HG02870 (cell line): ENCODE results near the gene KDM4B.

Experiments
- ATAC-seq: cut with Tn5 transposase; IDR thresholded peaks from one replicate; pipeline ENCODE4 v1.9.1; 2021; ENCODE audit warnings: mild to moderate bottlenecking, moderate library complexity; ENCODE audit not compliant: unreplicated experiment

KDM4B gene

GRCh38 chr19:5085566-5085965 lies 116.7 kb downstream of the KDM4B start:
- no peak for ATAC-seq

DNA sequence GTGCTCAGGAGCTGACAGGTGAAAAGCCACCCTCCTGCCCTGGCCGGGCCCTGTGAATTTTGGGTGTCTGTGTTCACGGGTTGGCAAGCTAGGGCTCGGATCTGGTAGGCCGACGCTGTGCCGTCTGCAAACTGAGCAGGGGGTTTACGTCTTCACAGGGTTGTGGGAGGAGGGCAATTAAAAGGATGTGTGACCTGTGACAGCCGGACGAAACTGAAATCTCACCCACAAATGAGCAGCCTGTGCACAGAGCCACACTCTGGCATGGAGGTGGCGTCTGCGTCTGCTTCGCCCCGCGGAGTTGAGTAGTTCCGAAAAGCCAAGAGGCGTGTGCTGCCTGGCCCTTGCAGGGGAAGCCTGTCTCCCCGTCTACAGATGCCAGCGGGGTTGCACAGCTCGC lies 117.3 kb downstream of the KDM4B start:
- no peak for ATAC-seq

DNA sequence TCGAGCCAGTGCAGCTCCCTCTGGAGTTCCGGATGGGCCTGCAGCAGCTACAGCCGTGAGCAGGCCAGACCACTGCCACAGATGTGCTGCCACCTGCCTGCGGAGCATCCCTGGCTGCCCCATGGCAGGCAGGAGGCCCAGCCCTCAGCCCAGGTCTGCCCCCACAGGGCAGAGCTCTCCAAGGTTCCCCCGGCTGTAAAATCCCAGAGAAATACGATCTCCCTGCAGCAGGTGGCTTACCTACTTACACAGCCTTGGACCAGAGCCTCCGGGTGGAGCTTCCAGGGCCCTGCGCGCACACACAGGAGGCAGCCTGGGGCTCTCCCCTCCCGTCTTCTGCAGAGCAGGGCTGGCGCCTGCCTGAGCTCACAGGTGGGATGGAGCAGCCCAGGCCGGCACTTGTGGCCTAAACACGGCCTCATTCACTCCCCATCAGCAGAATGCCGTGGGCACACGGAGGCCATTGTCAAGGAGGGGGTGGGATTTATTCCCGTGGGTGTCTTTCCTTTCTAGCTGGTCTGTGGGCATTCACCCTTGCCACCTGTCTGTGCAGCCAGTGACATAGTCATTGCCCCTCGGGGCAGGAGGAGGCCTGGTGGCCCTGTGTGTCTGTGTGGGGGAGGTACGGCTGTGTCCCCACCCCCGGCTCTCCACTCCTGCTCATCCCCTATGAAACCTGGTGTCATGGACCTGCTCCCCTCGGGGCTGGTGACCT lies 118.0 kb downstream of the KDM4B start:
- ATAC-seq: no peak

- no peak for ATAC-seq
Observed at GRCh38 chr19:5089283-5089682, 120.4 kb downstream of the KDM4B start.

- no peak for ATAC-seq
Observed at GRCh38 chr19:5090465-5091017, 121.6 kb downstream of the KDM4B start.

GRCh38 chr19:5091018-5091683 lies 122.2 kb downstream of the KDM4B start:
- no peak for ATAC-seq

DNA sequence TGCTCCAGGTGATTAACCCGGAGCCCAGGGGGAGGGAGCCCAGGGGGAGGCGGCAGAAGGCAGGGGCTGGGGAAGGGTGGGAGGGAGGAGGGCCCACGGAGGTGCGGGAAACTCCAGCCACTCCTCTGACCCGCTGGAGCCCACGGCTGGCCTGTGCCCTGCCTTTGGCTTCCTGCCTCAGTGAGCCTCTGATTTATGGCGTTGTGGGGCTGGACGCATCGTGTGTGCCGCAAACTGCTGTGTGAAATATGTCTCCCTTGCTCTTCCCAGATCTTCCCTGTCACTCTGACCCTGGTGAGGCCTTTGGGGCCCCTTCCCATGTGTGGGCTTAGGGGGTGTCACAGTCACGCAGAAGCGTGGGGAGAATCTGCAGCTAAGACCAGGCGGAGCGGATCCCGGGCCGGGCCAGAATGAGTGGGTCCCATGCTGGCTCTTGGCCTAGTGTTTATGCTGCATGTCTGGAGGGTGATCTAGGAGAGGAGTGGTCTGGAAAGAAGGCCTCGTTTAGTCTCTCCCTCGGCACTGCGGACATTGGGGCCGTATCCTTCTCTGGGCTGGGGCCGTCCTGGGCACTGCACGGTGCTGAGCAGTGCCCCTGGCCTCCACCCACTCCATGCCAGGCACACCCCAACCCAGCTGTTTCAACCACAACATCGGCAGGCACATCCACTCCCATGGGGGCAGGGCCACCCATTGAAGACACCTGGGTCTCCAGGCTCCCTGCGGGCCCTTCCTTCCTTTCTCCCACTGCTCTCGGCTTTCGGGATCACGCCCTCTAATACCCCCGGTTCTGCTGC lies 123.0 kb downstream of the KDM4B start:
- no peak for ATAC-seq

DNA sequence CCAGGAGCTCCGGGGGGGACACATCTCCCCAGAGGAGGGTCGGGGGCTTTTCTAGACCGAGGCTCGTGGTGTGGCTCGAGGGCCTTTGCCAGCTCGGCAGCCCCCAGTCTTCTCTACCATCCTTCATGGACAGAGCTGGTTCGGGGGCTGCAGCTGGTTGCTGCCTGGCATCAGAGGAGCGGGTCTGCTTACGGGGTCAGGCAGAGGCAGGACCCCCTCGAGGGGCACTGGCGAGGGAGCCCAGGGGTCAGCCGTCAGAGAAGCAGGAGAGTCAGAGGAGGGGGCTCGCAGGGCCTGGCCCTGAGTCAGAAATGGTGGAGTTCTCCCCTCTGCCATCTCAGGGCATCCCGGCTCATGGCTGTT lies 123.5 kb downstream of the KDM4B start:
- ATAC-seq: no peak

DNA sequence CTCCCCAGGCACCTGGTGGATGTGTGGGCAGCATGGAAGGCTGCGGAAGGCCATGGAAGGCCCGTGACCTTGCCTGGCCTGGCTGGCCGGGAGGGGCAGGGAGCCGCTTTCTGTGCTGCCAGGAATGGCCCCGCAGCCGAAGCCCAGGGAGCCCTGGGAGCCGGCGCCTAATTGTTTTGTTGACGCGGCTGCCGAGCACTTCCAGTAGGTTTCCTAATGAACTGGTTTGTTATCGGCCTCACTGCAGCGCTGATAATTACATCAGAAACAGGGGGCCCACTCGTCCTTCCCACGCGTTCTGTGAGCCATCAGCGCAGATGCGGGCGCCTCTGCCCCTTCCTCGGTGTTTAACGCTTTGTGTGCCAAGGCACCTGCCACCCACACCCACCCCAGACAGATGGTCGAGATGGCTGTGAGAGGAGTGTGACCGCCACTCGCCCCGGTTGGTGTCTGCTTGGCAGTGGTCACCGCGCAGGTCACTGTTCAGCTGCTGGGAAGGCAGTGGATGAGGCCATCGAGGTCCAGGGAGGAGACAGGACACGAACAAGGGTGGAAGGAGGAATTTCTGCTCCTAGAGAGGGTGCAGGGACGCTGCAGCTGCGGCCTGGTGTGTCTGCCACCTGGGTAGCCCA lies 124.5 kb downstream of the KDM4B start:
- no peak for ATAC-seq

DNA sequence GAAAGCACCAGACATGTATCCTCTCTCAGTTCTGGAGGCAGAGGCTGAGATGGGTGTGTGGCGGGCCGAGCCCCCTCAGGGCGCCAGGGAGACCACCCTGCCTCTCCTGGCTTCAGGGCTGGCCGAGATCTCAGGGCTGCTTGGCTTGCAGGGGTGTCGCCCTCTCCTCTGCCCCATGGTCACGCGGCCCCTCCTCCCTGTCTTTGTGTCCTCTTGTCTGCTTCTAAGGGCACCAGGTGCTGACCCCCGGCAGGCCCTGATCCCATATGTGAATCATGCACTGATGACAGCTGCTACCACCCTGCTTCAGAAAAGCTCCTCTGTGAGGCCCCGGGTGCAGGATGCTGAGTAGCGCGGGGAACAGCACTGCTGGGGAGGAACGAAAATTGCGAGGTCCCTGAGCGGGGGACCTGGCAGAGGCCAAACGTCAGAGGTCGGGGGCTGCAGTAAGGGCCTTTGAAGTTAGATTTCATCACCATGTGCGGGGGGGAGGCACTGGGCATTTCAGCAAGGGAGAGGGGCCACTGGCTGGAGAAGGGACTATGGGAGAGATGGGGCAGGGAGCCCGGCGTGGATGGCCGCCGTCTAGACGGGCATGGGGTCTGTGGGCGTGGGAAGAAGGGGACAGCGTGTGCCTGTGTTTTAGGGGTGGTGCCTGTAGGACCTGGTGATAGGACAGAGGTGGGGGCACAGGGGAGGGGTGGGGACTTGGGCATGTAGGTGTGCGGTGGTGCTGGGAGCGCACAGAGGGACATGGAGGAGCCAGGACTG lies 125.2 kb downstream of the KDM4B start:
- ATAC-seq: no peak

DNA sequence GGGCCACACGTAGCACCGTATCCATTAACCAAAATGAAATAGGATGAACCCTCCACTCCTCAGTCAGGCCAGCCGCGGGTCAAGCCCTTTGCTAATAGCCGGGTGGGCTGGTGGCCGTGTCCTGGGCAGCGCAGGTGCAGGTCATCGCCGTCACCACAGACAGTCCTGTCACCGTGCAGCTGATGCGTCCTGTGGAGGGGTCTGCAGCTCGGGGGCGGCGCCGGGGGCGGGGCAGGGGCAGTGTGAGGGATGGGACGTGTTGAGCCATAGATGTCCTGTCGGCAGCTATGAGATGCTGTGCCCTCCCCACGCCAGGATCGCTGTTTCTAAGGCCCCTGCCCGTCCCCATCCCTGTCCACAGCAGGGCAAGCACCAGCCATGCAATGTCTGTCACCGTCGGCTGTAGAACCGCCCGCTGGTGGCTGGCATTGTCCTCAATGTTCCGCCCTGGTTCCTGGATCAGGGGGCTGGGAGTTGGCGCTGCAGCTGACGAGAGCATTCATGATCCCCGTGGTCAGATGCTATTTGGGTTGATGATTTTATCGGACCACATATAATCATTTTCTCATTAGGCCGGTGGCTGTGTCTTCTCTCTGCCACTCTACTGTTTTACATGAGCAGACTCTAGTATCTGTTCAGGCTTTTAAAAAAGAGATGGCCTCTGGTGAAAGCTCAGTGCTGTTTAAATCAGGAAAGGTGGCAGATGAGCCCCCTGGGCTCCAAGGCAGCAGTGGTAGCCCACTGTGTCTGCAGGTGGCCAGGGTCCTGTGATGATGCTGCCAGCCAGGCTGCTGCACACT lies 126.1 kb downstream of the KDM4B start:
- no peak for ATAC-seq

DNA sequence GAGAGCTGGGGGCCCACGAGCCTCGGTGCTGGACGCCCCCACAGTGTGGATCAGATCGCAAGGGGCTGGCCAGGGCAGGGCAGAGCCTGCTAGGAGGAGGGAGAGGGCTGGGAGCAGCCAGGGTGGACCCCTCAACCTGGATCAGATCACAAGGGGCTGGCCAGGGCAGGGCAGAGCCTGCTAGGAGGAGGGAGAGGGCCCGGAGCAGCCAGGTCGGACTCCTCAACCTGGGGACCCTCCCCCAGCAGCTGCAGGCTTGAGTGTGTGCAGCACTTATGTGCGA lies 126.6 kb downstream of the KDM4B start:
- ATAC-seq: no peak

GRCh38 chr19:5096536-5096935 lies 127.6 kb downstream of the KDM4B start:
- no peak for ATAC-seq

DNA sequence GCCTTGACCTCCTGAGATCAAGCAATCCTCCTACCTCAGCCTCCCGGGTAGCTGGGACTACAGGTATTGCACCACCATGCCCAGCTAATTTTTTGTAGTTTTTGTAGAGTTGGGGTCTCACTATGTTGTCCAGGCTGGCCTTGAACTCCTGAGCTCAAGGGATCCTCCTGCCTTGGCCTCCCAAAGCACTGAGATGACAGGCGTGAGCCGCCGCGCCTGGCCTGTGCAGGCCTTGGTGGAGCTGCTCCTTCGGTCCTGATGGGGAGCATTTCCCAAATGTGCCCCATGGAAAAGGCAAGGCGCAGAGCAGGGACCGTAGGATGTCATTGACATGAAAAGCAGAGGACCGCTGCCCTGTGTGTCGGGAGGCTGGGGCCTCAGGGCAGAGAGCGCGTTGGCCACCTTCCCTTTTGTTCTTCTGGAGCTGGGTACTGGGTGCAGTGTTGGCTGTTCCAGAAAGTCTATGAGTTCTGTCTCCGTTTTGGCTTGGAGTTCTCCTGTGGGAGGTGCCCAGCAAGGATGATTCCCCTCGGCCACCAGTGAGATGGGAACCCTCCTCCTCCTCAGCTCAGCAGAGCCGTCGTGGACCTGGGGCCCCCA lies 128.5 kb downstream of the KDM4B start:
- no peak for ATAC-seq

GRCh38 chr19:5097959-5098623 lies 129.2 kb downstream of the KDM4B start:
- no peak for ATAC-seq

- ATAC-seq: no peak
Observed at GRCh38 chr19:5098646-5099045, 129.7 kb downstream of the KDM4B start.

DNA sequence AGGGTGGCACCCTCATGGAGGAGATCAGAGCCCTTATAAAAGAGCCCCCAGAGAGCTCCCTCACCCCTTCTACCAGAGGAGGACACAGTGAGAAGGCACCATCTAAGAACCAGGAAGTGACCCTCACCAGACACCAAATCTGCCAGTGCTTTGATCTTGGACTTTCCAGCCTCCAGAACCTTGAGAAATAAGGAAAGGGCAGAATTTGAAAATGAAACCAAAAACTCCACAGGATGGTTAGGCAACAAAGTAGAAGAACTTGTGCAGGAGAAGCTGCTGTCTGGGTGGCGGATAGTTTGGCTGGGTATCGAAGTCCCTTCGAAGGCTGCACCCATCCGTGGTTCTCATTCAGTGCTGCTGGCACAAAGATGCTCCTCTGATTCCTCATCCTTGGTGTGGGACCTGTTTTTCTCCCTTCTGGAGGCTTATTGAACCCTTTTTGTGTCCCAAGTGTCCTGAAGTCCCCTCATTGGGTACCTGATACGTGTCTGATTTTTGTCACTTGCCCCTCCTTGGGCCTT lies 130.8 kb downstream of the KDM4B start:
- no peak for ATAC-seq

DNA sequence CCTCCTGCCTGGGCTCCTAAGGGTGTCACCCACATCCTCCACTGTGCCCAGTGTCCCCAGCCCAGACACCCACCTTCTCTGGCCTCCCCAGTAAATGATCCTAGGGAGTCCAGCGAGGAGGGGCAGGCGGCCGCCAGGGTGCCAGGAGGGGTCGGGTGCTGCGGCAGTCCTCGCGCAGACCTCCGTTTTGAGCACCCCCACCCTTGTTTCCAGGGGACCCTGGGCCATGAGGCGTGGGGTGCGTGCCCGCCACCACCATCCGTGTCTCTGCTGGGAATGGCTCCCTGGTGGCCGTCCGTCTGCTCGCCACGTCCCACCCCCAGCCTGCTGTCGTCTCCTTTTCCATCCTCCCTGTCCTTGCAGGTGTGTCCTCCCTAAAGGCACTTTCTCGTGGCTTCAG lies 133.0 kb downstream of the KDM4B start:
- ATAC-seq: no peak

- ATAC-seq: no peak
Observed at GRCh38 chr19:5102520-5102919, 133.6 kb downstream of the KDM4B start.
